Thymus (tissue), 11 donors: Measurements from ENCODE around the gene DOCK1. TPM values are rescaled to one million over a fixed set of nuclear protein-coding genes. Genes with fewer than 3 reads are reported as not detected.

ENCODE experiments used
- DNase-seq, 9 donors: peaks; one replicate each; pipeline ENCODE4 v3.0.0-alpha.2; 2013; ENCODE audit warnings: low spot score in 9 of 9, low read depth in 6 of 9, missing footprints in 1 of 9
- H3K27ac ChIP-seq, 2 donors: one replicate each; pipeline ENCODE4 v1.5.1; 2013; ENCODE audit warnings: control low read depth in 1 of 2, low read depth in 1 of 2, low read length in 1 of 2, mild to moderate bottlenecking in 1 of 2, moderate library complexity in 1 of 2
- H3K27me3 ChIP-seq, 2 donors: one replicate each; pipeline ENCODE4 v1.5.1; 2013; ENCODE audit warnings: low read length in 1 of 2; ENCODE audit not compliant: control insufficient read depth in 2 of 2, insufficient read depth in 1 of 2
- H3K36me3 ChIP-seq, 2 donors: one replicate each; pipeline ENCODE4 v1.5.1; 2013; ENCODE audit warnings: low read length in 1 of 2, mild to moderate bottlenecking in 1 of 2, moderate library complexity in 1 of 2; ENCODE audit not compliant: control insufficient read depth in 2 of 2, insufficient read depth in 2 of 2
- H3K4me1 ChIP-seq, 2 donors: one replicate each; pipeline ENCODE4 v1.5.1; 2013; ENCODE audit warnings: low read length in 2 of 2; ENCODE audit not compliant: control insufficient read depth in 2 of 2, insufficient read depth in 2 of 2
- H3K4me3 ChIP-seq, 2 donors: one replicate each; pipeline ENCODE4 v1.5.1; 2013; ENCODE audit warnings: low read length in 2 of 2, control low read depth in 1 of 2, mild to moderate bottlenecking in 1 of 2
- H3K9me3 ChIP-seq, 2 donors: one replicate each; pipeline ENCODE4 v1.5.1; 2013; ENCODE audit warnings: low read length in 1 of 2, mild to moderate bottlenecking in 1 of 2; ENCODE audit not compliant: control insufficient read depth in 2 of 2, insufficient read depth in 1 of 2
- WGBS: extraction: QIAGEN DNeasy Blood & Tissue Kit; methylation state at CpG from one replicate; pipeline ENCODE4 v1.1.7; 2013; 5-methylcytosine and 5-hydroxymethylcytosine counted together
- polyA plus RNA-seq: library from polyadenylated mRNA; stranded (reverse); fragments of 200-250 nt; gene quantifications from one replicate; pipeline ENCODE4 v1.2.3, GENCODE V29; 2013
- total RNA-seq: library from RNA; stranded (reverse); fragments of 120-200 nt; gene quantifications from one replicate; pipeline ENCODE4 v1.2.4, GENCODE V29; 2013
- donor health status: healthy.

Gene DOCK1
- total and polyA plus RNA-seq, 2 donors = 10.2 to 11.7 TPM

- Histone ChIP-seq H3K4me1 (no peaks in the 10 kb centered on the region), H3K4me3 (no peak overlapping the region), H3K36me3 (no peaks in the 10 kb centered on the region), H3K27ac (no peak overlapping the region), H3K27me3 (no peaks in the 10 kb centered on the region), H3K9me3 (no peaks in the 10 kb centered on the region)
- no peak for DNase-seq
- 95% methylated on average over 9 of the region's 9 CpGs for WGBS
Observed at GRCh38 chr10:127154831-127155620, 249.8 kb downstream of the DOCK1 start.

- DNase-seq = no peak
- Histone ChIP-seq H3K4me1 (peaks cover 0 to 3% of the 10 kb centered on the region in 2 donors), H3K36me3 (no peaks in the 10 kb centered on the region), H3K27me3 (no peaks in the 10 kb centered on the region), H3K4me3 (no peak overlapping the region), H3K27ac (no peak overlapping the region), H3K9me3 (no peaks in the 10 kb centered on the region)
- 97% methylated on average over 4 of the region's 4 CpGs for WGBS
Observed at GRCh38 chr10:127157089-127157488, 251.9 kb downstream of the DOCK1 start.

GRCh38 chr10:127157506-127158200, 252.4 kb downstream of the DOCK1 start:
- Histone ChIP-seq H3K27ac (no peak overlapping the region), H3K36me3 (no peaks in the 10 kb centered on the region), H3K9me3 (no peaks in the 10 kb centered on the region), H3K4me1 (peaks cover 0 to 3% of the 10 kb centered on the region in 2 donors), H3K4me3 (no peak overlapping the region), H3K27me3 (no peaks in the 10 kb centered on the region)
- DNase-seq = no peak
- 84% methylated on average over 2 of the region's 2 CpGs for WGBS

- Histone ChIP-seq H3K4me1 (peaks cover 0 to 3% of the 10 kb centered on the region in 2 donors), H3K36me3 (no peaks in the 10 kb centered on the region), H3K27ac (no peak overlapping the region), H3K9me3 (no peaks in the 10 kb centered on the region), H3K4me3 (no peak overlapping the region), H3K27me3 (no peaks in the 10 kb centered on the region)
- no peak for DNase-seq
- over 99% methylated on average over 2 of the region's 2 CpGs for WGBS
Observed at GRCh38 chr10:127158662-127159061, 253.4 kb downstream of the DOCK1 start.

- WGBS = 97% methylated on average over 13 of the region's 13 CpGs
- no peak for DNase-seq
Observed at GRCh38 chr10:127159648-127160245, 254.5 kb downstream of the DOCK1 start.

GRCh38 chr10:127161482-127161881, 256.3 kb downstream of the DOCK1 start:
- peaks cover 0 to 3% of the 10 kb centered on the region in 2 donors for H3K4me1 ChIP-seq
- H3K9me3 ChIP-seq = no peaks in the 10 kb centered on the region
- no peak overlapping the region for H3K27ac ChIP-seq
- 88% methylated on average over 5 of the region's 5 CpGs for WGBS
- no peak overlapping the region for H3K4me3 ChIP-seq
- no peak for DNase-seq
- no peaks in the 10 kb centered on the region for H3K27me3 ChIP-seq
- no peaks in the 10 kb centered on the region for H3K36me3 ChIP-seq

More at GRCh38 chr10:127159648-127160245, 254.5 kb downstream of the DOCK1 start:
- H3K9me3 ChIP-seq = no peaks in the 10 kb centered on the region
- no peak overlapping the region for H3K27ac ChIP-seq
- no peaks in the 10 kb centered on the region for H3K27me3 ChIP-seq
- H3K36me3 ChIP-seq = no peaks in the 10 kb centered on the region
- H3K4me1 ChIP-seq = peaks cover 0 to 3% of the 10 kb centered on the region in 2 donors
- no peak overlapping the region for H3K4me3 ChIP-seq

GRCh38 chr10:127162841-127163240, 257.6 kb downstream of the DOCK1 start:
- no peak for DNase-seq
- Histone ChIP-seq H3K9me3 (no peaks in the 10 kb centered on the region), H3K4me1 (peaks cover 0 to 3% of the 10 kb centered on the region in 2 donors), H3K4me3 (no peak overlapping the region), H3K27ac (no peak overlapping the region), H3K27me3 (no peaks in the 10 kb centered on the region), H3K36me3 (no peaks in the 10 kb centered on the region)
- over 99% methylated on average over 6 of the region's 6 CpGs for WGBS

- Histone ChIP-seq H3K4me1 (no peaks in the 10 kb centered on the region), H3K9me3 (no peaks in the 10 kb centered on the region), H3K4me3 (no peak overlapping the region), H3K27me3 (no peaks in the 10 kb centered on the region), H3K27ac (no peak overlapping the region), H3K36me3 (no peaks in the 10 kb centered on the region)
- no peak for DNase-seq
- WGBS = 98% methylated on average over 3 of the region's 3 CpGs
Observed at GRCh38 chr10:127168261-127168660, 263.0 kb downstream of the DOCK1 start.

- no peak for DNase-seq
- Histone ChIP-seq H3K27ac (no peak overlapping the region), H3K4me3 (no peak overlapping the region), H3K9me3 (no peaks in the 10 kb centered on the region), H3K36me3 (no peaks in the 10 kb centered on the region), H3K4me1 (no peaks in the 10 kb centered on the region), H3K27me3 (no peaks in the 10 kb centered on the region)
- 93% methylated on average over 8 of the region's 8 CpGs for WGBS
Observed at GRCh38 chr10:127174866-127175265, 269.6 kb downstream of the DOCK1 start.
